ENCODE data around the gene ARMH2. TPM values are rescaled to one million over a fixed set of nuclear protein-coding genes. Genes with fewer than 3 reads are reported as not detected.

The ARMH2 gene
- total RNA-seq, 1 donor from 2014 or later = not detected

DNA sequence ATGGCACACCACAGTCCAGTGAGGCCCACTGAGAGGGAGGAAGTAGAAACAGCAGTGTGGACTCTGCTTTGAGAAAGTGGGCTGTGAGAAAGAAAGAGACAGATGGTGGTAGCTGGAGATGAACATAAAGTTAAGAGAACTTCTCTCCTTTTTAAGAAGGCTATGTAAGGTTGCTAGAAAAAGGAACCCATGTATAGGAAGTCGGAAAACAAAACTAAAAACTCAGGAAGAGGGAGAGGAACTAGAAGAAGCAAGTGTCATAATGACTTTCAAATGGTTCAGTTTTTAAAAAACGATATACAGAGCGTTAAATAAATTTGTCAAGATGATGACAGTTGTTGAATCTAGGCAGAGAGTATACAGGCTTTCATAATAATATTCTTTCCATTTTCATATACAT lies 49.4 kb downstream of the ARMH2 start:
- Mint-ChIP-seq H3K4me3 (ENCODE audit: low read depth) (no peak overlapping the region), H3K27ac (no peak overlapping the region), H3K9me3 (ENCODE audit: low read depth) (peaks cover 7% of the 10 kb centered on the region), H3K27me3 (no peaks in the 10 kb centered on the region), H3K36me3 (ENCODE audit: insufficient read depth) (no peaks in the 10 kb centered on the region), H3K4me1 (ENCODE audit: low read depth) (peaks cover 6% of the 10 kb centered on the region)
- no peak for DNase-seq (ENCODE audit: low spot score, unreplicated experiment)
- no peak for TF ChIP-seq CTCF (IDR thresholded peaks at IDR 0.05; ENCODE audit: unreplicated experiment)

Other genes starting within 250 kb of the ARMH2 start
- gene KIAA0319, start 152.7 kb downstream of the ARMH2 start, total RNA-seq = 1.2 and 1.4 TPM in 2 replicates
- 65.6 and 69.8 TPM in 2 replicates for gene TDP2, start 132.0 kb downstream of the ARMH2 start, total RNA-seq
- 42.3 and 45.9 TPM in 2 replicates for gene ACOT13, start 131.8 kb downstream of the ARMH2 start, total RNA-seq
- gene C6orf62, start 79.8 kb downstream of the ARMH2 start, total RNA-seq = 88.6 and 90.0 TPM in 2 replicates
- gene GMNN, start 24.0 kb downstream of the ARMH2 start, total RNA-seq = 65.4 and 69.2 TPM in 2 replicates
- 2.2 and 4.0 TPM in 2 replicates for gene RIPOR2, start 137.0 kb upstream of the ARMH2 start, total RNA-seq

Data from progenitor cell of endocrine pancreas (in vitro differentiated cells).